Hindlimb muscle (tissue), 1 donor: ENCODE data around the gene USP17L15. TPM values are rescaled to one million over a fixed set of nuclear protein-coding genes. Genes with fewer than 3 reads are reported as not detected.
"Not testable (repeated sequence)": the region's sequence is repeated elsewhere in the genome, so short reads cannot be mapped to it uniquely, and the experiment has no call there.

Experiments
- DNase-seq: peaks from one replicate; pipeline ENCODE4 v3.0.0-alpha.2; 2013
- polyA plus RNA-seq: library from polyadenylated mRNA; unstranded; fragments of 120-200 nt; gene quantifications from one replicate; pipeline ENCODE4 v1.2.1, GENCODE V29; 2013; ENCODE audit not compliant: insufficient read length

The USP17L15 gene, protein sequence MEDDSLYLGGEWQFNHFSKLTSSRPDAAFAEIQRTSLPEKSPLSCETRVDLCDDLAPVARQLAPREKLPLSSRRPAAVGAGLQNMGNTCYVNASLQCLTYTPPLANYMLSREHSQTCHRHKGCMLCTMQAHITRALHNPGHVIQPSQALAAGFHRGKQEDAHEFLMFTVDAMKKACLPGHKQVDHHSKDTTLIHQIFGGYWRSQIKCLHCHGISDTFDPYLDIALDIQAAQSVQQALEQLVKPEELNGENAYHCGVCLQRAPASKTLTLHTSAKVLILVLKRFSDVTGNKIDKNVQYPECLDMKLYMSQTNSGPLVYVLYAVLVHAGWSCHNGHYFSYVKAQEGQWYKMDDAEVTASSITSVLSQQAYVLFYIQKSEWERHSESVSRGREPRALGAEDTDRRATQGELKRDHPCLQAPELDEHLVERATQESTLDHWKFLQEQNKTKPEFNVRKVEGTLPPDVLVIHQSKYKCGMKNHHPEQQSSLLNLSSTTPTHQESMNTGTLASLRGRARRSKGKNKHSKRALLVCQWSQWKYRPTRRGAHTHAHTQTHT
- polyA plus RNA-seq = not detected

DNA sequence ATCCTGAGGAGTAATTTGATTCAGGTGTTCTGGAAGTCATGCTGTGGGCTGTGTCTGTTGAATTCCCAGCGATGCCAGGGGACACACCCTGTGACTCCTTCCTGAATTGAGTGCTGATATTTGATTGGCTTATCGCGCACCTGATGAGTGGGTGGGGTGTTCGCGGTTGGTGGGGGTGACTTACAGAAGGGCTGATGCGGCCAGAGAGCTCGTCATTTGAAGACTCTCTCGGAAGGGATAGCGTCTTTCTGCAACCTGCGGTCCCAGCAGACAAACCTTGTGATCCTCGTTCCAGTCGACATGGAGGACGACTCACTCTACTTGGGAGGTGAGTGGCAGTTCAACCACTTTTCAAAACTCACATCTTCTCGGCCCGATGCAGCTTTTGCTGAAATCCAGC is at the start of gene USP17L15:
Gene USP17L15, plus strand, starts transcription at position 301 of the 400 bp plus-strand sequence. Its CDS starts 0 bp downstream, at position 301.
- not testable (repeated sequence) for DNase-seq

DNA sequence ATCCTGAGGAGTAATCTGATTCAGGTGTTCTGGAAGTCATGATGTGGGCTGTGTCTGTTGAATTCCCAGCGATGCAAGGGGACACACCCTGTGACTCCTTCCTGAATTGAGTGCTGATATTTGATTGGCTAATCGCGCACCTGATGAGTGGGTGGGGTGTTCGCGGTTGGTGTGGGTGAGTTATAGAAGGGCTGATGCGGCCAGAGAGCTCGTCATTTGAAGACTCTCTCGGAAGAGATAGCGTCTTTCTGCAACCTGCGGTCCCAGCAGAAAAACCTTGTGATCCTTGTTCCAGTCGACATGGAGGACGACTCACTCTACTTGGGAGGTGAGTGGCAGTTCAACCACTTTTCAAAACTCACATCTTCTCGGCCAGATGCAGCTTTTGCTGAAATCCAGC is 23.8 kb upstream of the USP17L15 start, which contains the start of gene USP17L10:
Gene USP17L10, plus strand, starts transcription at position 301 of the 400 bp plus-strand sequence. Its CDS starts 0 bp downstream, at position 301.
- DNase-seq = not testable (repeated sequence)

DNA sequence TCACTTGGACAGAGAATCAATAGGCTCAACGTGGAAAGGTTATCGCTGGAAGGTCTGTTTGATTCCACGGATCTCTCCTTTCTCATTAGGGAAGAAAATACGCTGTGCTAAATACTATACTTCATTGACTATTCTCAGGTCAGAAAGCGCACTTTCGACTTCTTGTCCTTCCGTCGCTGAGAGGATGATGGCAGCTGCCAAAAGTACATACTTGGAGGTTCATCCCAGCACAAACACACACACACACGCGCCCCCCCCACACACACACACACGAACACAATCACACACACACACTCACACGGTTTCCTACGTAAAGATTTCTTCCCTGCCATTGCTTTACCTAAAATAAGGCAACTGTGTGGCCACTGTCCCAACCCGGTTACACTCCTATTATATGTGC is 19.5 kb upstream of the USP17L15 start:
- DNase-seq = not testable (repeated sequence)

DNA sequence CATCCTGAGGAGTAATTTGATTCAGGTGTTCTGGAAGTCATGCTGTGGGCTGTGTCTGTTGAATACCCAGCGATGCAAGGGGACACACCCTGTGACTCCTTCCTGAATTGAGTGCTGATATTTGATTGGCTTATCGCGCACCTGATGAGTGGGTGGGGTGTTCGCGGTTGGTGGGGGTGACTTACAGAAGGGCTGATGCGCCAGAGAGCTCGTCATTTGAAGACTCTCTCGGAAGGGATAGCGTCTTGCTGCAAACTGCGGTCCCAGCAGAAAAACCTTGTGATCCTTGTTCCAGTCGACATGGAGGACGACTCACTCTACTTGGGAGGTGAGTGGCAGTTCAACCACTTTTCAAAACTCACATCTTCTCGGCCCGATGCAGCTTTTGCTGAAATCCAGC is 19.1 kb upstream of the USP17L15 start, which contains the start of gene USP17L11:
Gene USP17L11, plus strand, starts transcription at position 301 of the 400 bp plus-strand sequence. Its CDS starts 0 bp downstream, at position 301.
- not testable (repeated sequence) for DNase-seq

DNA sequence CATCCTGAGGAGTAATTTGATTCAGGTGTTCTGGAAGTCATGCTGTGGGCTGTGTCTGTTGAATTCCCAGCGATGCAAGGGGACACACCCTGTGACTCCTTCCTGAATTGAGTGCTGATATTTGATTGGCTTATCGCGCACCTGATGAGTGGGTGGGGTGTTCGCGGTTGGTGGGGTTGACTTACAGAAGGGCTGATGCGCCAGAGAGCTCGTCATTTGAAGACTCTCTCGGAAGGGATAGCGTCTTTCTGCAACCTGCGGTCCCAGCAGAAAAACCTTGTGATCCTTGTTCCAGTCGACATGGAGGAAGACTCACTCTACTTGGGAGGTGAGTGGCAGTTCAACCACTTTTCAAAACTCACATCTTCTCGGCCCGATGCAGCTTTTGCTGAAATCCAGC is 14.3 kb upstream of the USP17L15 start, which contains the start of gene USP17L12:
Gene USP17L12, plus strand, starts transcription at position 301 of the 400 bp plus-strand sequence. Its CDS starts 0 bp downstream, at position 301.
- not testable (repeated sequence) for DNase-seq

DNA sequence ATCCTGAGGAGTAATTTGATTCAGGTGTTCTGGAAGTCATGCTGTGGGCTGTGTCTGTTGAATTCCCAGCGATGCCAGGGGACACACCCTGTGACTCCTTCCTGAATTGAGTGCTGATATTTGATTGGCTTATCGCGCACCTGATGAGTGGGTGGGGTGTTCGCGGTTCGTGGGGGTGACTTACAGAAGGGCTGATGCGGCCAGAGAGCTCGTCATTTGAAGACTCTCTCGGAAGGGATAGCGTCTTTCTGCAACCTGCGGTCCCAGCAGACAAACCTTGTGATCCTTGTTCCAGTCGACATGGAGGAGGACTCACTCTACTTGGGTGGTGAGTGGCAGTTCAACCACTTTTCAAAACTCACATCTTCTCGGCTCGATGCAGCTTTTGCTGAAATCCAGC is 9.6 kb upstream of the USP17L15 start, which contains the start of gene USP17L13:
Gene USP17L13, plus strand, starts transcription at position 301 of the 400 bp plus-strand sequence. Its CDS starts 0 bp downstream, at position 301.
- DNase-seq = not testable (repeated sequence)

DNA sequence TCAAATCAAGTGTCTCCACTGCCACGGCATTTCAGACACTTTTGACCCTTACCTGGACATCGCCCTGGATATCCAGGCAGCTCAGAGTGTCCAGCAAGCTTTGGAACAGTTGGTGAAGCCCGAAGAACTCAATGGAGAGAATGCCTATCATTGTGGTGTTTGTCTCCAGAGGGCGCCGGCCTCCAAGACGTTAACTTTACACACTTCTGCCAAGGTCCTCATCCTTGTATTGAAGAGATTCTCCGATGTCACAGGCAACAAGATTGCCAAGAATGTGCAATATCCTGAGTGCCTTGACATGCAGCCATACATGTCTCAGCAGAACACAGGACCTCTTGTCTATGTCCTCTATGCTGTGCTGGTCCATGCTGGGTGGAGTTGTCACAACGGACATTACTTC is 3.9 kb upstream of the USP17L15 start:
- DNase-seq = not testable (repeated sequence)

DNA sequence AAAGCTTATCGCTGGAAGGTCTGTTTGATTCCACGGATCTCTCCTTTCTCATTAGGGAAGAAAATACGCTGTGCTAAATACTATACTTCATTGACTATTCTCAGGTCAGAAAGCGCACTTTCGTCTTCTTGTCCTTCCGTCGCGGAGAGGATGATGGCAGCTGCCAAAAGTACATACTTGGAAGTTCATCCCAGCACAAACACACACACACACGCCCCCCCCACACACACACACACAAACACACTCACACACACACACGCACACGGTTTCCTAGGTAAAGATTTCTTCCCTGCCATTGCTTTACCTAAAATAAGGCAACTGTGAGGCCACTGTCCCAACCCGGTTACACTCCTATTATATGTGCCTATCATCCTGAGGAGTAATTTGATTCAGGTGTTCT is 4.3 kb downstream of the USP17L15 start:
- not testable (repeated sequence) for DNase-seq

DNA sequence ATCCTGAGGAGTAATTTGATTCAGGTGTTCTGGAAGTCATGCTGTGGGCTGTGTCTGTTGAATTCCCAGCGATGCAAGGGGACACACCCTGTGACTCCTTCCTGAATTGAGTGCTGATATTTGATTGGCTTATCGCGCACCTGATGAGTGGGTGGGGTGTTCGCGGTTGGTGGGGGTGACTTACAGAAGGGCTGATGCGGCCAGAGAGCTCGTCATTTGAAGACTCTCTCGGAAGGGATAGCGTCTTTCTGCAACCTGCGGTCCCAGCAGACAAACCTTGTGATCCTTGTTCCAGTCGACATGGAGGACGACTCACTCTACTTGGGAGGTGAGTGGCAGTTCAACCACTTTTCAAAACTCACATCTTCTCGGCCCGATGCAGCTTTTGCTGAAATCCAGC is 9.4 kb downstream of the USP17L15 start, which contains the start of gene USP17L17:
Gene USP17L17, plus strand, starts transcription at position 301 of the 400 bp plus-strand sequence. Its CDS starts 0 bp downstream, at position 301.
- not testable (repeated sequence) for DNase-seq

DNA sequence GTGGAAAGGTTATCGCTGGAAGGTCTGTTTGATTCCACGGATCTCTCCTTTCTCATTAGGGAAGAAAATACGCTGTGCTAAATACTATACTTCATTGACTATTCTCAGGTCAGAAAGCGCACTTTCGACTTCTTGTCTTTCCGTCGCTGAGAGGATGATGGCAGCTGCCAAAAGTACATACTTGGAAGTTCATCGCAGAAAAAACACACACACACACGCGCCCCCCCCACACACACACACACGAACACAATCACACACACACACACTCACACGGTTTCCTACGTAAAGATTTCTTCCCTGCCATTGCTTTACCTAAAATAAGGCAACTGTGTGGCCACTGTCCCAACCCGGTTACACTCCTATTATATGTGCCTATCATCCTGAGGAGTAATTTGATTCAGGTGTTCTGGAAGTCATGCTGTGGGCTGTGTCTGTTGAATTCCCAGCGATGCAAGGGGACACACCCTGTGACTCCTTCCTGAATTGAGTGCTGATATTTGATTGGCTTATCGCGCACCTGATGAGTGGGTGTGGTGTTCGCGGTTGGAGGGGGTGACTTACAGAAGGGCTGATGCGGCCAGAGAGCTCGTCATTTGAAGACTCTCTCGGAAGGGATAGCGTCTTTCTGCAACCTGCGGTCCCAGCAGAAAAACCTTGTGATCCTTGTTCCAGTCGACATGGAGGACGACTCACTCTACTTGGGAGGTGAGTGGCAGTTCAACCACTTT is 13.9 kb downstream of the USP17L15 start, which contains the start of gene USP17L18:
Gene USP17L18, plus strand, starts transcription at position 678 of the 728 bp plus-strand sequence. Its CDS starts 0 bp downstream, at position 678.
- DNase-seq = not testable (repeated sequence)

DNA sequence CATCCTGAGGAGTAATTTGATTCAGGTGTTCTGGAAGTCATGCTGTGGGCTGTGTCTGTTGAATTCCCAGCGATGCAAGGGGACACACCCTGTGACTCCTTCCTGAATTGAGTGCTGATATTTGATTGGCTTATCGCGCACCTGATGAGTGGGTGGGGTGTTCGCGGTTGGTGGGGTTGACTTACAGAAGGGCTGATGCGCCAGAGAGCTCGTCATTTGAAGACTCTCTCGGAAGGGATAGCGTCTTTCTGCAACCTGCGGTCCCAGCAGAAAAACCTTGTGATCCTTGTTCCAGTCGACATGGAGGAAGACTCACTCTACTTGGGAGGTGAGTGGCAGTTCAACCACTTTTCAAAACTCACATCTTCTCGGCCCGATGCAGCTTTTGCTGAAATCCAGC is 18.9 kb downstream of the USP17L15 start, which contains the start of gene USP17L19:
Gene USP17L19, plus strand, starts transcription at position 301 of the 400 bp plus-strand sequence. Its CDS starts 0 bp downstream, at position 301.
- not testable (repeated sequence) for DNase-seq

DNA sequence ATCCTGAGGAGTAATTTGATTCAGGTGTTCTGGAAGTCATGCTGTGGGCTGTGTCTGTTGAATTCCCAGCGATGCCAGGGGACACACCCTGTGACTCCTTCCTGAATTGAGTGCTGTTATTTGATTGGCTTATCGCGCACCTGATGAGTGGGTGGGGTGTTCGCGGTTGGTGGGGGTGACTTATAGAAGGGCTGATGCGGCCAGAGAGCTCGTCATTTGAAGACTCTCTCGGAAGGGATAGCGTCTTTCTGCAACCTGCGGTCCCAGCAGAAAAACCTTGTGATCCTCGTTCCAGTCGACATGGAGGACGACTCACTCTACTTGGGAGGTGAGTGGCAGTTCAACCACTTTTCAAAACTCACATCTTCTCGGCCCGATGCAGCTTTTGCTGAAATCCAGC is 23.6 kb downstream of the USP17L15 start, which contains the start of gene USP17L20:
Gene USP17L20, plus strand, starts transcription at position 301 of the 400 bp plus-strand sequence. Its CDS starts 0 bp downstream, at position 301.
- DNase-seq = not testable (repeated sequence)

DNA sequence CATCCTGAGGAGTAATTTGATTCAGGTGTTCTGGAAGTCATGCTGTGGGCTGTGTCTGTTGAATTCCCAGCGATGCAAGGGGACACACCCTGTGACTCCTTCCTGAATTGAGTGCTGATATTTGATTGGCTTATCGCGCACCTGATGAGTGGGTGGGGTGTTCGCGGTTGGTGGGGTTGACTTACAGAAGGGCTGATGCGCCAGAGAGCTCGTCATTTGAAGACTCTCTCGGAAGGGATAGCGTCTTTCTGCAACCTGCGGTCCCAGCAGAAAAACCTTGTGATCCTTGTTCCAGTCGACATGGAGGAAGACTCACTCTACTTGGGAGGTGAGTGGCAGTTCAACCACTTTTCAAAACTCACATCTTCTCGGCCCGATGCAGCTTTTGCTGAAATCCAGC is 28.4 kb downstream of the USP17L15 start, which contains the start of gene USP17L21:
Gene USP17L21, plus strand, starts transcription at position 301 of the 400 bp plus-strand sequence. Its CDS starts 0 bp downstream, at position 301.
- DNase-seq = not testable (repeated sequence)

DNA sequence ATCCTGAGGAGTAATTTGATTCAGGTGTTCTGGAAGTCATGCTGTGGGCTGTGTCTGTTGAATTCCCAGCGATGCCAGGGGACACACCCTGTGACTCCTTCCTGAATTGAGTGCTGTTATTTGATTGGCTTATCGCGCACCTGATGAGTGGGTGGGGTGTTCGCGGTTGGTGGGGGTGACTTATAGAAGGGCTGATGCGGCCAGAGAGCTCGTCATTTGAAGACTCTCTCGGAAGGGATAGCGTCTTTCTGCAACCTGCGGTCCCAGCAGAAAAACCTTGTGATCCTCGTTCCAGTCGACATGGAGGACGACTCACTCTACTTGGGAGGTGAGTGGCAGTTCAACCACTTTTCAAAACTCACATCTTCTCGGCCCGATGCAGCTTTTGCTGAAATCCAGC is 33.1 kb downstream of the USP17L15 start, which contains the start of gene USP17L22:
Gene USP17L22, plus strand, starts transcription at position 301 of the 400 bp plus-strand sequence. Its CDS starts 0 bp downstream, at position 301.
- not testable (repeated sequence) for DNase-seq

DNA sequence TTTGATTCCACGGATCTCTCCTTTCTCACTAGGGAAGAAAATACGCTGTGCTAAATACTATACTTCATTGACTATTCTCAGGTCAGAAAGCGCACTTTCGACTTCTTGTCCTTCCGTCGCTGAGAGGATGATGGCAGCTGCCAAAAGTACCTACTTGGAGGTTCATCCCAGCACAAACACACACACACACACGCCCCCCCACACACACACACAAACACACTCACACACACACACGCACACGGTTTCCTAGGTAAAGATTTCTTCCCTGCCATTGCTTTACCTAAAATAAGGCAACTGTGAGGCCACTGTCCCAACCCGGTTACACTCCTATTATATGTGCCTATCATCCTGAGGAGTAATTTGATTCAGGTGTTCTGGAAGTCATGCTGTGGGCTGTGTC is 37.5 kb downstream of the USP17L15 start:
- DNase-seq = not testable (repeated sequence)

Other genes starting within 250 kb of the USP17L15 start
- 0.08 TPM for gene FAM90A26, start 64.0 kb upstream of the USP17L15 start, polyA plus RNA-seq
- not detected for gene USP17L10, start 23.7 kb upstream of the USP17L15 start, polyA plus RNA-seq
- gene USP17L11, start 19.0 kb upstream of the USP17L15 start, polyA plus RNA-seq = not detected
- gene USP17L12, start 14.2 kb upstream of the USP17L15 start, polyA plus RNA-seq = not detected
- not detected for gene USP17L13, start 9.5 kb upstream of the USP17L15 start, polyA plus RNA-seq
- gene USP17L17, start 9.5 kb downstream of the USP17L15 start, polyA plus RNA-seq = not detected
- not detected for gene USP17L18, start 14.2 kb downstream of the USP17L15 start, polyA plus RNA-seq
- not detected for gene USP17L19, start 19.0 kb downstream of the USP17L15 start, polyA plus RNA-seq
- not detected for gene USP17L20, start 23.7 kb downstream of the USP17L15 start, polyA plus RNA-seq
- not detected for gene USP17L21, start 28.5 kb downstream of the USP17L15 start, polyA plus RNA-seq
- not detected for gene USP17L22, start 33.2 kb downstream of the USP17L15 start, polyA plus RNA-seq
- gene USP17L24, start 90.8 kb downstream of the USP17L15 start, polyA plus RNA-seq = not detected
- not detected for gene USP17L25, start 95.5 kb downstream of the USP17L15 start, polyA plus RNA-seq
- not detected for gene USP17L26, start 100.3 kb downstream of the USP17L15 start, polyA plus RNA-seq
- gene USP17L5, start 105.0 kb downstream of the USP17L15 start, polyA plus RNA-seq = not detected
- not detected for gene USP17L27, start 109.8 kb downstream of the USP17L15 start, polyA plus RNA-seq
- not detected for gene USP17L28, start 114.5 kb downstream of the USP17L15 start, polyA plus RNA-seq
- not detected for gene USP17L29, start 119.3 kb downstream of the USP17L15 start, polyA plus RNA-seq
- not detected for gene USP17L30, start 128.7 kb downstream of the USP17L15 start, polyA plus RNA-seq
- gene DEFB131A, start 210.0 kb downstream of the USP17L15 start, polyA plus RNA-seq = not detected